GM12873 (cell line): ENCODE data around the gene RRP12.

Experiments used
- TF ChIP-seq, protein P1 (sequence below): IDR thresholded peaks from 2 replicates; pipeline ENCODE4 v1.5.1; 2012; ENCODE audit warnings: low read depth, mild to moderate bottlenecking, moderate library complexity, low read length, control low read depth; ENCODE audit not compliant: insufficient read depth; ENCODE audit errors: missing control alignments

RRP12 gene

DNA sequence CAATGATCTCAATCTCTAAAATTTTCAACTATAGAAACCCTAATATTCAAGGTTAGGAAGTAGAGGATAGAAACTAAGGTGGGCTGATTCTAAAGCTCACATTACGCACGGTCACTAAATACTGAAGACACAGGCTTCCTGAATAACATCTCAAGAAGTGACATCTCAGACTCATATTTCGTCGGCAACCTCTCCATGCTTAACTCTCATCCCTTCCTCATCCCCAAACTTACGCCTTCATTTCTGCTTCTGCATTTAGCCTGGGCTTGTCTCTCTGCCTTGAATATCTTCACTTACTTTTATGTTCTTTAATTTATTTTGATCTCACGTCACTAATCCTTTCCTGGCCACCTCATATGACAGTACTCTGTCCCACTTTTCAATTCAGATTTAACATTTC is 34.1 kb upstream of the RRP12 start:
- TF ChIP-seq, protein P1, sequence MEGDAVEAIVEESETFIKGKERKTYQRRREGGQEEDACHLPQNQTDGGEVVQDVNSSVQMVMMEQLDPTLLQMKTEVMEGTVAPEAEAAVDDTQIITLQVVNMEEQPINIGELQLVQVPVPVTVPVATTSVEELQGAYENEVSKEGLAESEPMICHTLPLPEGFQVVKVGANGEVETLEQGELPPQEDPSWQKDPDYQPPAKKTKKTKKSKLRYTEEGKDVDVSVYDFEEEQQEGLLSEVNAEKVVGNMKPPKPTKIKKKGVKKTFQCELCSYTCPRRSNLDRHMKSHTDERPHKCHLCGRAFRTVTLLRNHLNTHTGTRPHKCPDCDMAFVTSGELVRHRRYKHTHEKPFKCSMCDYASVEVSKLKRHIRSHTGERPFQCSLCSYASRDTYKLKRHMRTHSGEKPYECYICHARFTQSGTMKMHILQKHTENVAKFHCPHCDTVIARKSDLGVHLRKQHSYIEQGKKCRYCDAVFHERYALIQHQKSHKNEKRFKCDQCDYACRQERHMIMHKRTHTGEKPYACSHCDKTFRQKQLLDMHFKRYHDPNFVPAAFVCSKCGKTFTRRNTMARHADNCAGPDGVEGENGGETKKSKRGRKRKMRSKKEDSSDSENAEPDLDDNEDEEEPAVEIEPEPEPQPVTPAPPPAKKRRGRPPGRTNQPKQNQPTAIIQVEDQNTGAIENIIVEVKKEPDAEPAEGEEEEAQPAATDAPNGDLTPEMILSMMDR: no peak

DNA sequence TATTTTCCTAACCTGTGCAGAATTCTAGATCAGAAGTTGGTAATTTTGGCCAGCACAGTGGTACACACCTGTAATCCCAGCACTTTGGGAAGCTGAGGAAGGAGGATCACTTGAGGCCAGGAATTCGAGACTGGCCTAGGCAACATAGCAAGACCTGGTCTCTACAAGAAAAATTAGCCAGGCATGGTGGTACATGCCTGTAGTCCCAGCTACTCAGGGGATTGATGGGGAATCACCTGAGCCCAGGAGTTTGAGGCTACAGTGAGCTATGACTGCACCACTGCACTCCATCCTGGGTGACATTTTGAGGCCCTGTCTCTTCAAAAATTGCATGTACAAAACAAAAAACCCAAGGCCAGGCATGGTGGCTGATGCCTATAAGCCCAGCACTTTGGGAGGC is 33.4 kb upstream of the RRP12 start:
- TF ChIP-seq, protein P1: no peak

DNA sequence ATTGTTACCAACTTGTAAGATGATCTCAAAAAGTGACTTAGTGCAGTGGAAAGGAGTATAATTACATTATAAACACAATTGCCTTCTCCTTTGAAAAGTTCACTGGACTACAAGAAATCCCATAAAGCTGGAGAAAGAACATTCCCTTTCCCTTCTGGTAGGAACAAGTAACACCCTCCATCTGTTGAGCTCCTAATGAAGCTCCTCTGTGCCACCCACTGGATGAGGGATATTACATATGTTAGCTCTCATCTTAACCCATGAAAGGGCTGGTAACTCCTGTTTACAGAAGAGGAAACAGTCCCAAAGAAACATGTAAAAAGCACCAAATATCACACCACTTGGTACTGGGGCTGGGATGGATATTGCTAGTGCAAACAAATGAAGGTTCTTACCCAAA is 32.9 kb upstream of the RRP12 start:
- TF ChIP-seq, protein P1: no peak

DNA sequence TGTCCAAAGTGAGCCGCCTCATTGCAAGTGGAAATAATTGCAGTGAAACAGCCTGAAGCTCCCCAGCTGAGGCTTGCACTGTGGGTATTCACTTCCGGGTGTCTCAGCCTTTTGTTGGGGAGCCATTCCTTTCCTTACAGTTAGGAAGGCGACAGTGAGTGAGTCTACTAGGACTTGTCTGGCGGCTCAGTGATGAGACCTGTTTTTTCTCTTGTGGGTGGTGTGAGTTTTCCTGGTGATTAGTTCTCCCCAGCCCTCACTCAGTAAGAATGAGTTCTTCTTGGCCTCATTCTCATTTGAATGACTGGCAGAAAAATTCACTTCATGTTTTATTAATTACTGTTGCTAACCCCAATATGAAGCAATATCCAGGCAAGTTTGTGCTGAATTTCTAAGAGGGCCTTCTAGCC is 27.4 kb upstream of the RRP12 start:
- TF ChIP-seq, protein P1: no peak

DNA sequence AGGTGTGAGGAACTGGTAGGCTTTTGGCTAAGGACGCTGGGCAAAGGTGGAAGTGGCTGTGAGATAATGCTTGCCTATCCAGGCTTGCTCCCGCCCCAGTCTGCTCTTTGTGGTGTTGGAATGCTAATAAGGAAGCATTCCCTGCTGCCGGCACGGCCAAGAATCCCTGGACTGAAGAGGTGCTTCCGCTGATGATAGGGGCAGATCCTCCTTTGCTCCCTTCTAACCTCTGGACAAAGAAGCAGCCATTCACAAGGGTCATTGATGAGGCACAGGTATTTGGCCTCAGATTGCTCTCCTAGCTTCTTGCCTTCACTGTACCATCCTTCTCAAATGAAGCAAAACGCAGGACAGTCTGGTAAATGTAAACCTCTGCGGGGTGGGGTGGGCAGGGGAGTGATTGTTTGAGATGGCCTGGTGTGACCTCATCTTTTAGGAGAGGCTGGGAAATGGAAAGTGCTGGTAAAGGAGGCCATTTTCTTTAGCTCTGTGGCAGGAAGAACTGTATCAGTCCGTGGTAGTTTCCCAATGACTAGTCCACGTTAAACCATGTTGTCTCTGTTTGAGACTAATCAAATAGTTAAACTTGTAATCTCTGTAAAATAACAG is 26.5 kb upstream of the RRP12 start:
- TF ChIP-seq, protein P1: no peak

DNA sequence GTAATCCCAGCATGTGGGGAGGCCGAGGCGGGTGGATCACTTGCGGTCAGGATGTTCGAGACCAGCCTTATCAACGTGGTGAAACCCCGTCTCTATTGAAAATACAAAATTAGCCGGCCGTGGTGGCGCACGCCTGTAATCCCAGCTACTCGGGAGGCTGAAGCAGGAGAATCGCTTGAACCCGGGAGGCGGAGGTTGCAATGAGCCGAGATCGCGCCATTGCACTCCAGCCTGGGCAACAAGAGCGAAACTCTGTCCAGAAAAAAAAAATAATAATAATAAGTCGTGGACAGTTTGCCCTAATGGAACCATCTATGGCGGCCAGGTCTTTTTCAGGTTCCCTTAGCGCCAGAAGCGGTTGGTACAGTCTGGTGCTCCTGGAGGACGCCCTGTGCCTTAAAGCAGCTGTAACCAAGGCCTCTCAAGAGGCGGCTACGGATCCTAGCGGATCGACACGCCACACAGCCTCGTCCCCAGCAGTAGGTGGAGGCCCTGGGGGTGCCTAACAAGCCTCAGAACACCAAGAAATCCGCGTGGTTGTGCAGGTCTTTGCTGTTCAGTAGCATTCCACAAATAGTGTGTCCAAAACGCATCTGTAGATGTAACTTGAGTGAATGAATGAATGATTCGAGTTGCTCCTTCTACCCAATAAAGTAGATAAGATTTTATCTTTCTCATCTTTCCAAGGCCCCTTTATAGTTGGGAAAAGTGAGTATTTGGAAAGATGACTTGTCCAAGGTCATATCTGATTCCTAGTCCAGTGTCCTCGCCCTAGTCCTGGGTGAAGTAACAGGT is 25.8 kb upstream of the RRP12 start:
- TF ChIP-seq, protein P1: no peak

DNA sequence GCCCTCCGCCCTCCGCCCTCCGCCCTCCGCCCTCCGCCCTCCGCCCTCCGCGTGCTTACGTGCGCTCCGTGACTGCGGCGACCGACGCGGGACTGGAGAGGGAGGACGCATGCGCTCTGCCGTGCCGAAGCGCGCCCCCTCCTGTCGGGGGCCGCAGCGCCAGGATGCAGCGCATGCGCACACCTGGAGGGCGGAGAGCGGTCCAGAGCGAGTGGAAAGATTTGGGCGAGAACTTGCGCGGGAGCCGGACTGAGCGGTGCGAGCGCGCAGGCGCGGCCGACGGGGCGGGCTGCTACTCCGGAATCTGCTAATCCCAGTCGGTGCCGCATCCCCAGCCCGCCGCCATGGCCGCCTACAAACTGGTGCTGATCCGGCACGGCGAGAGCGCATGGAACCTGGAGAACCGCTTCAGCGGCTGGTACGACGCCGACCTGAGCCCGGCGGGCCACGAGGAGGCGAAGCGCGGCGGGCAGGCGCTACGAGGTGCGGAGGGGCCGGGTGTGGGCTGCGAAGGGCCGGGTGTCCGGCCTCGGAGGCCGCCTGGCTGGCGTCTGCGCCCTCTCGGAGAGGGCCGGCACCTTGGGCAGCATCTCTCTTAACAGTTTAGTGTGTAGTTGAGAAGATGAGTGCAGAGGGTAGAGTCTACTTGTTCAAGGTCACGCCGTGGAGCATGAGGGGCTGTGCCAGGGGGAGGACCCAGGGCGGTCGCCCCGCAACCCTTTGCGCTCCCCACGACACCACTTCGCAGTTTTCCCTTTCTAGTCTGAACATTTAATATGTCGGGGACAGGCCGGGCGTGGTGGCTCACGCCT is 25.0 kb upstream of the RRP12 start, which contains the start of gene PGAM1:
Gene PGAM1 (plus strand): TSS at position 228 of the 812 bp plus-strand sequence. CDS start 117 bp downstream, at position 345.
- TF ChIP-seq, protein P1: peak; percentile 81
